DND-41 (cell line): ENCODE results near the gene TSPAN3.

Experiments
- ATAC-seq: fragments of 200-7000 bp; cut with Tn5 transposase; 3 replicates; pipeline ENCODE4 v1.9.1; 2021; ENCODE audit warnings: low read depth; ENCODE audit not compliant: insufficient read depth
- DNase-seq: peaks from one replicate; pipeline ENCODE4 v3.0.0-alpha.2; 2020
- H2AFZ ChIP-seq: 2 replicates; pipeline ENCODE4 v1.6.0; 2012; ENCODE audit warnings: low read depth, low read length
- H3K27ac ChIP-seq: 2 replicates; pipeline ENCODE4 v1.5.1; 2012; ENCODE audit warnings: low read length, inconsistent platforms
- H3K27me3 ChIP-seq: fragments of 200-600 bp; sonication (generic); 2 replicates; pipeline ENCODE4 v1.6.0; 2012; ENCODE audit warnings: low read length, mild to moderate bottlenecking, inconsistent platforms; ENCODE audit not compliant: insufficient read depth, poor library complexity
- H3K36me3 ChIP-seq: 2 replicates; pipeline ENCODE4 v1.5.1; 2012; ENCODE audit warnings: low read length, inconsistent platforms; ENCODE audit not compliant: insufficient read depth
- H3K4me1 ChIP-seq: 2 replicates; pipeline ENCODE4 v1.5.1; 2012; ENCODE audit warnings: mild to moderate bottlenecking, low read length; ENCODE audit not compliant: insufficient read depth
- H3K4me2 ChIP-seq: 2 replicates; pipeline ENCODE4 v1.6.0; 2012; ENCODE audit warnings: mild to moderate bottlenecking, moderate library complexity, low read length, inconsistent platforms; ENCODE audit not compliant: insufficient read depth
- H3K4me3 ChIP-seq, 2 experiments: fragments of 200-600 bp in 1 of 2; shearing (Covaris generic) in 1 of 2; 2 replicates each; pipeline ENCODE4 v1.5.1; 2012 to 2016; ENCODE audit warnings: inconsistent platforms in 2 of 2, low read length in 2 of 2, mild to moderate bottlenecking in 2 of 2, low read depth in 1 of 2, moderate library complexity in 1 of 2
- H3K79me2 ChIP-seq: 2 replicates; pipeline ENCODE4 v1.6.0; 2012; ENCODE audit warnings: low read length, inconsistent platforms; ENCODE audit not compliant: insufficient read depth
- H3K9ac ChIP-seq: 2 replicates; pipeline ENCODE4 v1.6.0; 2012; ENCODE audit warnings: low read depth, mild to moderate bottlenecking, inconsistent platforms, low read length, moderate library complexity
- H3K9me3 ChIP-seq: 2 replicates; pipeline ENCODE4 v1.5.1; 2012; ENCODE audit warnings: low read length, moderate library complexity, mild to moderate bottlenecking, inconsistent platforms; ENCODE audit not compliant: insufficient read depth, severe bottlenecking
- H4K20me1 ChIP-seq: 2 replicates; pipeline ENCODE4 v1.6.0; 2012; ENCODE audit warnings: low read length; ENCODE audit not compliant: insufficient read depth
- CTCF ChIP-seq: IDR thresholded peaks from 2 replicates; pipeline ENCODE4 v1.5.1; 2012; ENCODE audit warnings: borderline replicate concordance, low read length, moderate library complexity, mild to moderate bottlenecking; ENCODE audit not compliant: poor library complexity, severe bottlenecking; ENCODE audit errors: extremely low read depth
- EZH2 ChIP-seq: IDR thresholded peaks from 3 replicates; pipeline ENCODE4 v1.6.1; 2012; ENCODE audit warnings: borderline replicate concordance, low read depth, mild to moderate bottlenecking, moderate library complexity, low read length, inconsistent platforms; ENCODE audit not compliant: severe bottlenecking

TSPAN3 gene

GRCh38 chr15:77023576-77024272 lies 47.2 kb downstream of the TSPAN3 start:
- no peaks in the 10 kb centered on the region for H3K36me3 ChIP-seq
- H3K4me3 ChIP-seq, result no peak overlapping the region
- H3K27ac ChIP-seq, result no peak overlapping the region
- ATAC-seq (no peak), DNase-seq (no peak)
- TF ChIP-seq EZH2, result no peak
- no peaks in the 10 kb centered on the region for H3K9me3 ChIP-seq
- H3K4me2 ChIP-seq, result no peak overlapping the region
- peaks cover 21% of the 10 kb centered on the region for H3K4me1 ChIP-seq
- no peaks in the 10 kb centered on the region for H3K79me2 ChIP-seq
- no peak overlapping the region for H2AFZ ChIP-seq
- no peaks in the 10 kb centered on the region for H3K27me3 ChIP-seq
- no peaks in the 10 kb centered on the region for H4K20me1 ChIP-seq
- H3K9ac ChIP-seq, result no peak overlapping the region

DNA sequence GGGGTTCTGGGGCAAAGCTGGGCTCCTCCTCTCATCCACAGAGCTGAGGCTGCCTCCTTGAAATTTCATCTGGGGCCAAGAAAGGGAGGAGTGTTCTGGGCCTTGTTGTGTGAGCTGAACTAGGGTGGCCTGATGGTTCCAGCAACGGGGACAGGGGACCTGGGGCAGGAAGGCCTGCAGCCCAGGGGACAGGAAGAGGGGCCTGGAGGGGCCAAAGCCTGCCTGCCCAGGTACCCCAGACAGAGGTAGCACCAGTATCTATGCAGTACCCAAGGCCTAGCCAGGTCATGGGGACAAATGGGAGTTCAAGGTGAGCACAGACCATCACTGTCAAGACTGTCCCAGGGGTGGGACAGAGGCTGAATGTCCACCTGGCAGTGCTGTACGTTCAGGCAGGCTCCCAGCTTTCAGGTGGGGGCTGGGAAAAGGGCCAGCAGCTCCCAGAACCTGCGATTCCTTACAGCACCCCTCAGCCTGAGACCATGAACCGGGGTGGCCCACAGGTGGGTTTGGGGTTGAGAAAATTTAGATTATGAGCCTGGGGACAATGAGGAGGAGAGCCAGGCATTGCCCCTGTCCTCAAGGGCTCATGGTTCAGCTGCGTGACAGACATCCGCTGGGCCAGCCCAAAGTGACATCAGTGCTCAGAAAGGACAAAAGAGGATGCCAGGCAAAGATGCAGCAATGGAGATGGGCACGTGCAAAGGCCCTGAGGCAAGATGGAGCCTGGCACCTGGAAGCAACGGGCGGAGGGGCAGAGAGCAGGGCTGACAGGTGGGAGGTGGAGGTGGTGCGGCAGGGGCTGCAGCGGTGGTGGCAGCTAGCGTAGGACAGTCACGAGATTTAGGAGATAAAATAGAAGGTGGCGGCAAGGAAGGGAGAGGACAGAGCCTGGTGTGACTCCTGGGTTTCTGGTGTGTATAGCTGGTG lies 48.0 kb downstream of the TSPAN3 start:
- DNase-seq, result no peak
- H3K79me2 ChIP-seq, result no peaks in the 10 kb centered on the region
- peaks cover 21% of the 10 kb centered on the region for H3K4me1 ChIP-seq
- ATAC-seq, result no peak
- H3K9me3 ChIP-seq, result no peaks in the 10 kb centered on the region
- TF ChIP-seq CTCF (no peak), EZH2 (no peak)
- H2AFZ ChIP-seq, result no peak overlapping the region; the same call in 1 of the 2 replicates
- H3K27ac ChIP-seq, result peak overlapping the region; percentile 60
- no peak overlapping the region for H3K4me2 ChIP-seq
- no peaks in the 10 kb centered on the region for H3K27me3 ChIP-seq
- H3K36me3 ChIP-seq, result no peaks in the 10 kb centered on the region
- no peak overlapping the region for H3K9ac ChIP-seq
- H3K4me3 ChIP-seq, result no peak overlapping the region
- no peaks in the 10 kb centered on the region; the same call in 1 of the 2 replicates for H4K20me1 ChIP-seq

DNA sequence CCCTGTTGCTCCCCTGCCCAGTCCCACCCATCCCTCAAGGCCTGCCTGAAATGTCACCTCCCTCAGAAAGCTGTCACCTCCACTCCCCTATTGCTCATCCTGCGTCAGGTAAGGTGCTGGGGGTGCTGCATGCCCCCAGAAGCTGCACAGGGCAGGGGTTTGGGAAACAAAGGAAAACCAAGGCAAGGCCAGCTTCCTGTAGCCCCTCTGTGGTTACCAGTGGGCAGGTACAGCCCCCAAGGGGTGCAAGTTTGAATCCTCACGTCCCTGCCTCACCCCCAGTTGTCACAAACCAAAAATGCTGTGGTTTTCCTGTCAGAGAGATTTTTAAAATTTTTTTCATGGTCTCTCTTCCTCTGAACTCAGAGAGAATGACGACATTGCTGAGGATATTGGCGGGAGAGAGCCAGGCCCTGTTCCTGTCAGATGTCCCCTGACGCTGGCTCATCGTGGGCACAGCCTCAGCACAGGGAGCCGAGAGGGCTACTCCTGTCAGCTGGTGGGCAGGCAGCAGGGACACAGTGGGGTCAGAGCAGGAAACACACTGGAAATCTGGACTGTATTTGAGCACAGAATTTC lies 49.0 kb downstream of the TSPAN3 start:
- H3K27ac ChIP-seq, result peak overlapping the region; percentile 60

More for the DNA sequence above, 49.0 kb downstream of the TSPAN3 start:
- peaks cover 21% of the 10 kb centered on the region for H3K4me1 ChIP-seq
- no peaks in the 10 kb centered on the region for H3K27me3 ChIP-seq
- H2AFZ ChIP-seq, result no peak overlapping the region
- H4K20me1 ChIP-seq, result no peaks in the 10 kb centered on the region; the same call in 1 of the 2 replicates
- peak overlapping the region; percentile 26 for H3K9ac ChIP-seq
- no peaks in the 10 kb centered on the region for H3K9me3 ChIP-seq
- no peaks in the 10 kb centered on the region for H3K36me3 ChIP-seq
- H3K4me3 ChIP-seq, result no peak overlapping the region
- H3K79me2 ChIP-seq, result no peaks in the 10 kb centered on the region
- 0 out of 2 replicates have a peak overlapping the region, but pooled peaks have one; percentile 8 for H3K4me2 ChIP-seq
- peak; percentile 70 for ATAC-seq
- DNase-seq, result peak; percentile 52
- no peak for TF ChIP-seq EZH2
- no peak for TF ChIP-seq CTCF
